Measurements from ENCODE around the gene KDM8.
A peak's percentile ranks its signal among the peaks of the same experiment; 100 is the strongest.

The KDM8 gene

DNA sequence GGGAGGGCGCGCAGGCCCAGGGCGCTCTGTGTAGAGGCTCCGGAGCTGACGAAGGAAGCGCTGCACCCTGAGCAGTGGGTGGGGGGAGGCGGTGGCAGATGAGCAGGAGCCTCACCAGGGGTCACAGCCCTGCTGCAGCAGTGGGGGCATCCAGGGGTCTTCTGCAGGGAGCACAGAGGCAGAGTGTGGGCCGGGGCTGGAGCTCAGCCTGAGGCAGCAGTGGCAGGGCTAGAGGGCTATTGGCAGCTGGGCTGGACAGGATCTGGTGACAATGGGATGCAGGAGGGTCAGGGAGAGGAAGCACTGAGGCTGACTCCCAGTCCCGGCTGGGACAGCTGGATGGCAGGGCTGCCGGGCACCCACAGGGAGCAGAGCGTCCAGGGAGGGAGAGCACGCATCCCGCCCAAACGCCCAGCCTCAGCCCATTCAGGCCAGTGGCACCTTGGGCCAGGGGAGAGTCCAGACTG, 21.0 kb downstream of the KDM8 start:
- H3K4me1 Mint-ChIP-seq (ENCODE audit: low read depth), result peaks cover 16% of the 10 kb centered on the region
- intact Hi-C loops (cut with micrococcal nuclease), result loop anchor here (10.0 kb wide), 1 partner anchor 50 kb away; no protein-coding TSS in a partner anchor
- no peaks in the 10 kb centered on the region for H3K27me3 Mint-ChIP-seq
- H3K36me3 Mint-ChIP-seq (ENCODE audit: low read depth), result peaks cover 66% of the 10 kb centered on the region
- H3K4me3 Mint-ChIP-seq, result no peak overlapping the region
- no peaks in the 10 kb centered on the region for H3K9me3 Mint-ChIP-seq
- H3K27ac Mint-ChIP-seq, result no peak overlapping the region

DNA sequence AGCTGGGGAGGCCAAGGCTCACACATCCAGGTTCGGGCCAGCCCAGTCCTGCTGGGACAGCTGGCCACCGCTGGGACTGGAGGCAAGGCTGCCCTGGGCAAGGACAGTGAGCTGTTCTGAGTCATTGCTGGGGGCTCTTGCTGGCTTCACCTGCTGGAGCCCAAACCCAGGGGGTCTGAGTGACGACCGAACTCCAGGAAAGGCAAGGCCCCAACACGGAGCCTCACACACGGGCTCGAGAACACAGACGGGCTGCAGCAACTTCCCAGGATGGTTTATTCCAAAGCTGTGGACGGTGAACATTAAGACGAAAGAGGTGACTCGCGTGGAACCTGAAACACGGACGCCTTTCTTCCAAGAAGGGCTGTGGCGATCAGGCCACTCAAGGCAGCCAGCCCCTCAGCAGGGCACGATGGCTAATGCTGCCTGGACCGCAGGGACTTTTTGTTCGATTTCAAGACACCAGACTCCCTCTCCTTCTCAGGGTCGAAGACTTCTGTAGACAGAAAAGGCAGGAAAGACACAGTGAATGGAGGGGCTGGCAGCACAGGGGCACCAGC, 21.5 kb downstream of the KDM8 start:
- Mint-ChIP-seq H3K27ac (no peak overlapping the region), H3K36me3 (ENCODE audit: low read depth) (peaks cover 61% of the 10 kb centered on the region), H3K27me3 (no peaks in the 10 kb centered on the region), H3K4me1 (ENCODE audit: low read depth) (peaks cover 21% of the 10 kb centered on the region), H3K4me3 (no peak overlapping the region), H3K9me3 (no peaks in the 10 kb centered on the region)
- intact Hi-C loops (cut with micrococcal nuclease), result loop anchor here (10.0 kb wide), 1 partner anchor 50 kb away; no protein-coding TSS in a partner anchor

DNA sequence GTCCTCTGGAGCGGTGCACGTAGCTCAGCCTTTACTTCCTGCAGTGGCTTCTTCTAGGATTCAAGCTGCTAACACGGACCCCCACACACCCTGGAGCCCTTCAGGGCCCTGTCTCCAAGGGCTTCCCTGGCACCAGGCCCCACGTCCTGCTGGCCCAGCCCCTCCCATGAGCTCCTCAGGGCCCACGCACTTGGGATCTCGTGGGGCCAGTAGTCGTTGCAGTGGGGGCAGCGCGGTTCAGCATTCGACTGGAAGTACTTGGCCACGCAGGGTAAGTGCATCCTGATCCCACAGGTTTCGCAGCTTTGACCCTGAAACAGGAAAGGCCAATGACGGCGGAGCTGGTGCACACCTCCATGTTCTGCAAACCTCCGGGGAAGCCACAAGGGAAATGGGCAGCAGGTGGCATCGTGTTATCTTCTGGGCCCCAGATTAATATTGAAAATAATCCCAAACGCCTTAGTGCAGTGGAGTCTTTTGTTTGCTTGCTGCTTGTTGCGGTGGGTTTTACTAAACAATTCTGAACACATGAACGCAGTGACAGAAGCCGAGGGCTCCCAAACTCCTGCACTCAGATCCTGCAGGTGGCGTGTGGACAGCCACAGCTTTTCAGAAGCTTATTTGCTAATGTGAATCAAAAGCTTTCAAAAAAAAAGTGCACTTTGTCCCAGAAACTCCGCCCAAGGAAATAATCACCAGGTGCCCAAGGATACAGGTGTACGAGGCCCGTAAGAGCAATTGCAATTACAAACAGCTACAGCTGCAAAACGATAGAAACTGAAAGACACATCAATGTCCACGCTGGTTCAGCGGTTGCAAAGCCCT, 22.4 kb downstream of the KDM8 start:
- Mint-ChIP-seq H3K36me3 (ENCODE audit: low read depth) (peaks cover 61% of the 10 kb centered on the region), H3K9me3 (no peaks in the 10 kb centered on the region), H3K4me3 (no peak overlapping the region), H3K27ac (no peak overlapping the region), H3K27me3 (no peaks in the 10 kb centered on the region), H3K4me1 (ENCODE audit: low read depth) (peaks cover 26% of the 10 kb centered on the region)
- intact Hi-C loops (cut with micrococcal nuclease), result loop anchor here (10.0 kb wide), 1 partner anchor 51 kb away; no protein-coding TSS in a partner anchor

DNA sequence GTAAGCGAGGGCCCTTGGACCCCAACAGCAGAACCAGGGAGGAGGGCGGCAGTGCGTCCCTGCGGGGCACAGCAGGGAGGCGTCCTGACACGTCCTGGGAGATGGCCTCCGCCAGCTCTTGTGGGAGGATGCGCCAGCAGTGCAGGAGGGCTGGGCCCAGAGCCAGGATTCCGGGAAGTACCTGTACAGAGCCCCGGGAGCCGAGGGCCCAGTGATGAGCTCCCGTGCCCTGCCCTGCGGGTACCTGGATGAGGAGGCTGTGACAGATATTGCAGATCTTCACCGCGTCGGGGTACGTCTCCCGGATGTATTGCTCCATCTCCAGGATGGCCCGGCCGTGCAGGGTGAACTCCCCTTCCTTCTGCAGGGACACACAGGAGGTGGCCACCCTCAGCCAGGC, 23.1 kb downstream of the KDM8 start:
- H3K27me3 Mint-ChIP-seq, result no peaks in the 10 kb centered on the region

DNA sequence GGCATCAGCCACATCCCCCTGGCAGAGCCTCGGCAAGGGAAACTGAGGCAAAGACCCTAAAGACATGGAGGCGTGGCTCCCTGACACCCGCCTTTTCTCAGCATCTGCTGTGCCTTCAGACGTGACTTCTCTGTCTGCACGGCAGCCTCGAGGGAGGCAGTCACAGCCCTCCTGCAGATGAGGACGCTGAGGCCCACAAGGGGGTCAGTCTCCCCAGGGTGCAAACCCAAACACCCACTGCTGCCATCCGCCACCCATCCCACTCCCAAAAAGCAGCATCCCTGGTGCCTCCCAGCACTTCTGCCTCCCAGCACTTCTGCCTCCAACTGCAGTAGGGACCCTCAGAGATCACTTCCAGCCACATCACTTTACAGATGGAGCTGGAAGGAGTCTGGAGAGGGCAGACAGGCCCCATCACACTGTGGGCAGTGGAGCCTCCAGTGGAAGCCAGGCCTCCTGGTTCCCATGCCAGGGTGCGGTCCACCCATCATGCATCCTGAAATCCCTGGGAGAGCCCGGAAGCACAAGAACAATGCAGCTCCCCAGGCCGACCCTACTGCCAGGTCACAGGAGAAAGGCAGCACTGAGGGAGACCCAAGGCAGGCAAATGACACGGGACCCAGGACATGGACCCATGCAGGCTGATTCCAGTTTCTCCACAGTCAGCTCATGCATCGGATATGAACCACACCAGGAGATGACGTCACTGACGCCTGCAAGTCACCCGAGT, 23.8 kb downstream of the KDM8 start:
- no peak overlapping the region for H3K4me3 Mint-ChIP-seq
- H3K9me3 Mint-ChIP-seq, result no peaks in the 10 kb centered on the region
- no peaks in the 10 kb centered on the region for H3K27me3 Mint-ChIP-seq
- intact Hi-C loops (cut with micrococcal nuclease), result loop anchor here (10.0 kb wide), 1 partner anchor 52 kb away; no protein-coding TSS in a partner anchor
- no peak overlapping the region for H3K27ac Mint-ChIP-seq
- peaks cover 59% of the 10 kb centered on the region for H3K36me3 Mint-ChIP-seq (ENCODE audit: low read depth)
- H3K4me1 Mint-ChIP-seq (ENCODE audit: low read depth), result peaks cover 40% of the 10 kb centered on the region

More for the DNA sequence above, 23.1 kb downstream of the KDM8 start:
- intact Hi-C loops (cut with micrococcal nuclease), result loop anchor here (10.0 kb wide), 1 partner anchor 52 kb away; no protein-coding TSS in a partner anchor
- H3K36me3 Mint-ChIP-seq (ENCODE audit: low read depth), result peaks cover 59% of the 10 kb centered on the region
- no peaks in the 10 kb centered on the region for H3K9me3 Mint-ChIP-seq
- no peak overlapping the region for H3K4me3 Mint-ChIP-seq
- no peak overlapping the region for H3K27ac Mint-ChIP-seq
- peaks cover 33% of the 10 kb centered on the region for H3K4me1 Mint-ChIP-seq (ENCODE audit: low read depth)

DNA sequence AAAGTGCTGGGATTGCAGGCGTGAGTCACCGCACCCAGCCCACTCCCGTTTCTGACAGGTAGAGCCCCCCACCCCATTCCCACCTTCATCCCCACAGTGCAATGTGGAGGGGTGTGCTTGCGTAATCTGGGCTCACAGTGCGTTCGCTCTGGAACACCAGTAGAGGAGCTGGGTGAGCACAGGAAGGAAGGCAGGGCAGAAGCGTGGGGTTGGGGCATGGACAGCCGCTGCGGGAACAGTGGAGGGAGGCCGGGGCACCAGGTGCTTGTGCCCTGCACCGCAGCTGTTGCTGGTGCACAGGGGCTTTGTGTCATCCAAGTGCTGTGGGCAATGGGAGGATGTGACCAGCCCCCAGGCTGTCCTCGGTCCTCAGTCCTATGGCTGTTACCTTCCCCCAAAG, 24.7 kb downstream of the KDM8 start:
- Mint-ChIP-seq H3K4me1 (ENCODE audit: low read depth) (peaks cover 47% of the 10 kb centered on the region), H3K36me3 (ENCODE audit: low read depth) (peaks cover 57% of the 10 kb centered on the region), H3K27me3 (no peaks in the 10 kb centered on the region), H3K9me3 (no peaks in the 10 kb centered on the region), H3K27ac (peak overlapping the region; percentile 78), H3K4me3 (no peak overlapping the region)
- intact Hi-C loops (cut with micrococcal nuclease), result loop anchor here (10.0 kb wide), 1 partner anchor 53 kb away; no protein-coding TSS in a partner anchor

DNA sequence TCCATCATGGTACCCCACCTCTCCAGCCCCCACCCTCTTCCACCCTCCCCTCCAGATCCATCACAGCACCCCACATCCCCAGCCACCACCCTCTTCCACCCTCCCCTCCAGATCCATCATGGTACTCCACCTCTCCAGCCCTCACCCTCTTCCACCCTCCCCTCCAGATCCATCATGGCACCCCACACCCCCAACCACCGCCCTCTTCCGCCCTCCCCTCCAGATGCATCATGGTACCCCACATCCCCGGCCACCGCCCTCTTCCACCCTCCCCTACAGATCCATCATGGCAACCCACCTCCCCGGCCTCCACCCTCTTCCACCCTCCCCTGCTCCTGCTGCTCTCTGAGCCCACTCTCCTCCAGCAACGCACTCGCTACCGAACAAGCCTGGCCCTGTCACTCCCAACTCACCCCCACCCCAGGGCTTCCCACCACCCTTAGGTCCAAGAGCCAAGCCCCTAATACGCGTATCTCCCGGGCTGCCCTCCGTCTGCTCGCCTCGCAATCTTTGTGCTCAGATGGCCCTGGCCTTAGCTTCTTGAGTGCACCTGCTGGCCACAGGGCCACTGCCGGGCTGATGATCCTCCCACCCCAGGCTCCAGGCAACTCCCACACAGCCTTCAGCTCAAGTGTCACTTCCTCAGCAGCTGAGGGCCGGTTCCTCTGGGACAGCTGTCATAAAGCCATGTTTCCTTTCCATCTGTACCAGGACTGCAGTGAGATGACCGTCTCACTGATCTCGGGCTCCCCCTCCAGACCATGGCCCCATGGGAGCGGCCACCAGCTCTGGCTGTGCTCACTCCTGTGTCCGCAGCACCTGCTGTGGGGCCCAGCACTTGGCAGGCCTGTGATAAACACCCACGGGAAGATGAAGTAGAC, 25.5 kb downstream of the KDM8 start:
- Mint-ChIP-seq H3K27ac (peak overlapping the region; percentile 78), H3K4me1 (ENCODE audit: low read depth) (peaks cover 47% of the 10 kb centered on the region), H3K27me3 (no peaks in the 10 kb centered on the region), H3K9me3 (no peaks in the 10 kb centered on the region), H3K36me3 (ENCODE audit: low read depth) (peaks cover 51% of the 10 kb centered on the region), H3K4me3 (peak overlapping the region; percentile 27)
- intact Hi-C loops (cut with micrococcal nuclease), result loop anchor here (10.0 kb wide), 1 partner anchor 54 kb away; no protein-coding TSS in a partner anchor

DNA sequence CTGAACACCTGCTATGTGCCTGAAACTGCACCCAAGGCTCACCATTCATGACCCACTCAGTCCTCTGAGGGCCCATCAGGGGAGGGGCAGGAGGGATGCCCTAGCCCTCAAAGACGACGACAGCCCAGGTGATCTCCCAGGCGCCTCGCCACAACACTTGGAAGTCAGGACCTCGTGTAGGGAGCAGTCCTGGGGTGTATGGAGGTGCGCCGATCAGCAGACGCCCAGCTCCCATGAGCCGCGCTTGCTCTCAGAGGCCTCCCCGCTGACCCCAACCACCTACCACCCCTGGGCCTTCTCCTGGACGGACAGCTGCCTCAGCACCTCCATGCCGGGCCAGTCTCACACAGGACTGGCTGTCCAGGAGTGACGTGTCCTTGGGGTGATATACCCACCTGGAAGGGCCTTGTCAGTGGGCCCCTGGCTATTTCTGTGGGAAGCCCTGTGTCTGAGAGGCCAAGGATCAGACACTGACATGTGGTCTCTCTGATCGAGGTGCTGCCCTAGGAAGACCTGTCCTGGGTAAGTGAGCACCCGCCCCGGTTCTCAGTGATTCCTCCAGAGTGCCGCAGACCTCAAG, 26.7 kb downstream of the KDM8 start:
- H3K4me1 Mint-ChIP-seq (ENCODE audit: low read depth), result peaks cover 51% of the 10 kb centered on the region
- intact Hi-C loops (cut with micrococcal nuclease), result loop anchor here (10.0 kb wide), 3 partner anchors 55 to 225 kb away; partner anchors contain the start of gene IL4R
- no peaks in the 10 kb centered on the region for H3K9me3 Mint-ChIP-seq
- peaks cover 43% of the 10 kb centered on the region for H3K36me3 Mint-ChIP-seq (ENCODE audit: low read depth)
- H3K4me3 Mint-ChIP-seq, result no peak overlapping the region
- H3K27ac Mint-ChIP-seq, result peak overlapping the region; percentile 78
- H3K27me3 Mint-ChIP-seq, result no peaks in the 10 kb centered on the region

DNA sequence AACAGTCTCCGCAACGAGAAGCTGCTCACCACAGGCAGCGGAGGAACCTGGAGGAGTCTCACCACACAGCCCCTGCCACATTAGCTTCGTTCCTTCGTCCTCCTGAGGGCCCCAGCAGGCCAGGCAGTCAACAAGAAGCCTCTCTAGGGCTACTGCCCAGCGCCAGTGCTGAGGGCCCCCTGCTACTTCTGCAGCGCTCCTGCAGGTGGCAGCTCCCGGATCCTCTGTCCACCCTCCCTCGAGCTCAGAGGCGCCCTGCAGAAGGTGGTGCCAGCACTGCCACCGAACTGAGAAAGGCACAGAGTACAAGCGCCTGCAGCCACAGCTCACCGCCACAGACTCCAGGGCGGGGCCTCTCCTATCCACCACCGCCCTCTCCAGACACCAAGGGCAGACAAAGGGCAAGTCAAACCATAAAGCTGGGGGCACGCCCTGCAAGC, 27.3 kb downstream of the KDM8 start:
- intact Hi-C loops (cut with micrococcal nuclease), result loop anchor here (10.0 kb wide), 2 partner anchors 84 to 224 kb away; partner anchors contain the start of gene IL4R
- Mint-ChIP-seq H3K9me3 (no peaks in the 10 kb centered on the region), H3K4me3 (no peak overlapping the region), H3K36me3 (ENCODE audit: low read depth) (peaks cover 37% of the 10 kb centered on the region), H3K27me3 (no peaks in the 10 kb centered on the region), H3K27ac (peak overlapping the region; percentile 51), H3K4me1 (ENCODE audit: low read depth) (peaks cover 57% of the 10 kb centered on the region)

DNA sequence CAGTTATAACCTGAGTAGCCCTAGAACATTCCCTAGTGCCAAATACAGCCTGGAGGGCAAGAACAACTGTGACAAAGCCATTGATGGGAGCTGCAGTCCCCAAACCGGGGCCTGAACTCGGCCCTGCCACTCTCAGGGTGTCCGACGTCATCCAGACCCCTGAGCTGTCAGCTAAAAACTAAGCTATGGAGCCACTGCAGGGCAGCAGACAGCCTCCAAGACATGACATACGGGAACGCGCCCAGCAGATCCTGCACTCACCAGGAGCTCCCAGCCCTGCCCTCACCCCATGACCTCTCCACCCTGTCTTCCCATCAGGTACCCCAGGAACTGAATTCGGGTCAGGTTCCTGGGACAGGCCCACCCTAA, 28.4 kb downstream of the KDM8 start:
- Mint-ChIP-seq H3K36me3 (ENCODE audit: low read depth) (peaks cover 26% of the 10 kb centered on the region), H3K4me3 (peak overlapping the region; percentile 39), H3K9me3 (no peaks in the 10 kb centered on the region), H3K27me3 (no peaks in the 10 kb centered on the region), H3K4me1 (ENCODE audit: low read depth) (peaks cover 62% of the 10 kb centered on the region), H3K27ac (peak overlapping the region; percentile 50)
- intact Hi-C loops (cut with micrococcal nuclease), result loop anchor here (10.0 kb wide), 2 partner anchors 83 to 223 kb away; partner anchors contain the start of gene IL4R

DNA sequence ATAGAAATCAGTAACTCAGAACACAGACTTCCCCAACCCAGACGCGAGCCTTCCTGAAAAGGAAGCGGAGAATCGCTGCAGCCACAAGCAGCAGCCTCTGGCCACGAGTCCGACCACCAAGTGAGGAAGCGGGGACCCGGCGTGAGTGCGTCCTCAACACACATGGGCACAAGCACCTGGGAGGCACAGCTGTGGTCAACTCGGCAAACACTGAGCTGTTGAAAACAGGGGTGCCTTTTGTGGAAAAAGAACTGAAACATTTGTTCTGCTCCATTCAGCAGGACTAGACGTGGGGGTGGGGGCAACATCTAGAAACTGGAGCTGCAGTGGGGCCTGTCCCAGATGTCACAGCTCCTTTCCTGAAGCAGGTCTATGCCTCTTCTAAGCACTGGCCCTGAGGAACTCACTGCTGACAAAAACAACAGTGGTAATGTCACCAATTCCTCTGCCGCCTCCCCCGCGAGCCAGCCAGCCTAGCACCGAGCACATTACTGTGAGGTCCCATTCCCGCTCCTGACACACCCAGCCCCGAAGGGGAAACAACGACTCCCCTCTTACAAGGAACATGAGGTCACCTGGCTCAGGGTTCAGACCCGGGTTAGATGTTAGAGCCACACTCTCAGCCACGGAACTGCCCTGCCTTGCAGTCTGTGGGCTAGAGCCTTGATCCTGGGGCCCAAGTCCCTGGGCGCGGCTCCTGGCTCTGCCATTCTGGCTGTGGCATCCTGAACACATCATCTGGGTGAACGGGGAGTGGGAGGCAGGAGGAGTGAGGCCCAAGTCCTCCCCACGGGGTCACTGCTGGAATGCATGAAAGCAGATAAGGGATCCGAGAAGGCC, 29.0 kb downstream of the KDM8 start:
- no peaks in the 10 kb centered on the region for H3K9me3 Mint-ChIP-seq
- intact Hi-C loops (cut with micrococcal nuclease), result loop anchor here (10.0 kb wide), 2 partner anchors 83 to 223 kb away; partner anchors contain the start of gene IL4R
- H3K4me1 Mint-ChIP-seq (ENCODE audit: low read depth), result peaks cover 68% of the 10 kb centered on the region
- no peaks in the 10 kb centered on the region for H3K27me3 Mint-ChIP-seq
- H3K36me3 Mint-ChIP-seq (ENCODE audit: low read depth), result peaks cover 20% of the 10 kb centered on the region
- H3K27ac Mint-ChIP-seq, result peak overlapping the region; percentile 50
- peak overlapping the region; percentile 39 for H3K4me3 Mint-ChIP-seq
